ENCODE results near the gene TP53I13.

TP53I13 gene

GRCh38 chr17:29603109-29603674, 34.7 kb downstream of the TP53I13 start:
- DNase-seq (ENCODE audit: low read depth in 1 of 2, low spot score in 1 of 2) = no peak
- H3K4me3 ChIP-seq (replicated peaks; ENCODE audit: insufficient read depth, low read length) = no peak overlapping the region
- H3K27me3 ChIP-seq (ENCODE audit: insufficient read depth, poor library complexity, severe bottlenecking) = no peaks in the 10 kb centered on the region
- no peak overlapping the region for H3K27ac ChIP-seq (replicated peaks)
- no peak for TF ChIP-seq GABPA (IDR thresholded peaks at IDR 0.05; ENCODE audit: low read depth)
- TF ChIP-seq, protein P1, sequence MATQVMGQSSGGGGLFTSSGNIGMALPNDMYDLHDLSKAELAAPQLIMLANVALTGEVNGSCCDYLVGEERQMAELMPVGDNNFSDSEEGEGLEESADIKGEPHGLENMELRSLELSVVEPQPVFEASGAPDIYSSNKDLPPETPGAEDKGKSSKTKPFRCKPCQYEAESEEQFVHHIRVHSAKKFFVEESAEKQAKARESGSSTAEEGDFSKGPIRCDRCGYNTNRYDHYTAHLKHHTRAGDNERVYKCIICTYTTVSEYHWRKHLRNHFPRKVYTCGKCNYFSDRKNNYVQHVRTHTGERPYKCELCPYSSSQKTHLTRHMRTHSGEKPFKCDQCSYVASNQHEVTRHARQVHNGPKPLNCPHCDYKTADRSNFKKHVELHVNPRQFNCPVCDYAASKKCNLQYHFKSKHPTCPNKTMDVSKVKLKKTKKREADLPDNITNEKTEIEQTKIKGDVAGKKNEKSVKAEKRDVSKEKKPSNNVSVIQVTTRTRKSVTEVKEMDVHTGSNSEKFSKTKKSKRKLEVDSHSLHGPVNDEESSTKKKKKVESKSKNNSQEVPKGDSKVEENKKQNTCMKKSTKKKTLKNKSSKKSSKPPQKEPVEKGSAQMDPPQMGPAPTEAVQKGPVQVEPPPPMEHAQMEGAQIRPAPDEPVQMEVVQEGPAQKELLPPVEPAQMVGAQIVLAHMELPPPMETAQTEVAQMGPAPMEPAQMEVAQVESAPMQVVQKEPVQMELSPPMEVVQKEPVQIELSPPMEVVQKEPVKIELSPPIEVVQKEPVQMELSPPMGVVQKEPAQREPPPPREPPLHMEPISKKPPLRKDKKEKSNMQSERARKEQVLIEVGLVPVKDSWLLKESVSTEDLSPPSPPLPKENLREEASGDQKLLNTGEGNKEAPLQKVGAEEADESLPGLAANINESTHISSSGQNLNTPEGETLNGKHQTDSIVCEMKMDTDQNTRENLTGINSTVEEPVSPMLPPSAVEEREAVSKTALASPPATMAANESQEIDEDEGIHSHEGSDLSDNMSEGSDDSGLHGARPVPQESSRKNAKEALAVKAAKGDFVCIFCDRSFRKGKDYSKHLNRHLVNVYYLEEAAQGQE (IDR thresholded peaks at IDR 0.05; ENCODE audit: insufficient replicate concordance, low read depth) = no peak
- no peak for TF ChIP-seq POLR2AphosphoS5 (IDR thresholded peaks at IDR 0.05; ENCODE audit: low read depth)
- TF ChIP-seq, protein P2, sequence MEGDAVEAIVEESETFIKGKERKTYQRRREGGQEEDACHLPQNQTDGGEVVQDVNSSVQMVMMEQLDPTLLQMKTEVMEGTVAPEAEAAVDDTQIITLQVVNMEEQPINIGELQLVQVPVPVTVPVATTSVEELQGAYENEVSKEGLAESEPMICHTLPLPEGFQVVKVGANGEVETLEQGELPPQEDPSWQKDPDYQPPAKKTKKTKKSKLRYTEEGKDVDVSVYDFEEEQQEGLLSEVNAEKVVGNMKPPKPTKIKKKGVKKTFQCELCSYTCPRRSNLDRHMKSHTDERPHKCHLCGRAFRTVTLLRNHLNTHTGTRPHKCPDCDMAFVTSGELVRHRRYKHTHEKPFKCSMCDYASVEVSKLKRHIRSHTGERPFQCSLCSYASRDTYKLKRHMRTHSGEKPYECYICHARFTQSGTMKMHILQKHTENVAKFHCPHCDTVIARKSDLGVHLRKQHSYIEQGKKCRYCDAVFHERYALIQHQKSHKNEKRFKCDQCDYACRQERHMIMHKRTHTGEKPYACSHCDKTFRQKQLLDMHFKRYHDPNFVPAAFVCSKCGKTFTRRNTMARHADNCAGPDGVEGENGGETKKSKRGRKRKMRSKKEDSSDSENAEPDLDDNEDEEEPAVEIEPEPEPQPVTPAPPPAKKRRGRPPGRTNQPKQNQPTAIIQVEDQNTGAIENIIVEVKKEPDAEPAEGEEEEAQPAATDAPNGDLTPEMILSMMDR (IDR thresholded peaks at IDR 0.05; ENCODE audit: insufficient read depth, low read length) = no peak
- TF ChIP-seq SPI1 (IDR thresholded peaks at IDR 0.05; ENCODE audit: borderline replicate concordance, low read depth) = no peak

GRCh38 chr17:29607557-29608195, 39.2 kb downstream of the TP53I13 start:
- TF ChIP-seq SPI1 (IDR thresholded peaks at IDR 0.05; ENCODE audit: borderline replicate concordance, low read depth) = no peak
- TF ChIP-seq, protein P1 (IDR thresholded peaks at IDR 0.05; ENCODE audit: insufficient replicate concordance, low read depth) = no peak
- TF ChIP-seq GABPA (IDR thresholded peaks at IDR 0.05; ENCODE audit: low read depth) = no peak
- TF ChIP-seq POLR2AphosphoS5 (IDR thresholded peaks at IDR 0.05; ENCODE audit: low read depth) = no peak
- TF ChIP-seq, protein P2 (IDR thresholded peaks at IDR 0.05; ENCODE audit: insufficient read depth, low read length) = no peak
- Histone ChIP-seq H3K4me3 (replicated peaks; ENCODE audit: insufficient read depth, low read length) (no peak overlapping the region), H3K27ac (replicated peaks) (no peak overlapping the region), H3K27me3 (ENCODE audit: insufficient read depth, poor library complexity, severe bottlenecking) (no peaks in the 10 kb centered on the region)
- no peak for DNase-seq (ENCODE audit: low read depth in 1 of 2, low spot score in 1 of 2)

DNA sequence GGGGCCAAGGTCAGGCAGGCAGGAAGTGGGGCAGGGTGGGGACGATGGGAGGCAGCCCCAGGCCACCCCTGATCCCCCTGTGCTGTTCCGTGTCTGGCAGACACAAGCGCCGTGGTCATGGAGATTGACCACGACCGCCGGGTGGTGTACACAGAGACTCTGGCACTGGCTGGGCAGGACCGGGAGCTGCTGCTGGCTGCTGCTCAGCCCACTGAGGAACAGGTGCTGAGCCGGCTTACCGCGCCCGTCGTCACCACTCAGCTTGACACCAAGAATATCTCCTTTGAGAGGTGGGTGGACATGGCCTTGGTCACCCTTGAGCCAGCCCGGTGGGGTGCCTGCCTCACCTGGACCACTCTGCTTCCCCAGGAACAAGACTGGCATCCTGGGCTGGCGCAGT, 40.5 kb downstream of the TP53I13 start:
- no peaks in the 10 kb centered on the region for H3K27me3 ChIP-seq (ENCODE audit: insufficient read depth, poor library complexity, severe bottlenecking)
- DNase-seq (ENCODE audit: low read depth in 1 of 2, low spot score in 1 of 2) = no peak
- H3K4me3 ChIP-seq (replicated peaks; ENCODE audit: insufficient read depth, low read length) = no peak overlapping the region
- no peak overlapping the region for H3K27ac ChIP-seq (replicated peaks)
- TF ChIP-seq GABPA (IDR thresholded peaks at IDR 0.05; ENCODE audit: low read depth) (no peak), POLR2AphosphoS5 (IDR thresholded peaks at IDR 0.05; ENCODE audit: low read depth) (no peak), SPI1 (IDR thresholded peaks at IDR 0.05; ENCODE audit: borderline replicate concordance, low read depth) (no peak)
- TF ChIP-seq, protein P2 (IDR thresholded peaks at IDR 0.05; ENCODE audit: insufficient read depth, low read length) = no peak
- TF ChIP-seq, protein P1 (IDR thresholded peaks at IDR 0.05; ENCODE audit: insufficient replicate concordance, low read depth) = no peak

Measured in HL-60 (cell line).